HEK293 (cell line): ENCODE measurements around the gene RBM20.

Experiments used
- FEZF1 ChIP-seq: fragments of 450-650 bp; formaldehyde crosslinking; IDR thresholded peaks from 2 replicates; pipeline ENCODE4 v1.5.1; 2016; ENCODE audit warnings: missing biosample characterization, missing genetic modification characterization
- GLI2 ChIP-seq: fragments of 450-650 bp; formaldehyde crosslinking; IDR thresholded peaks from 2 replicates; pipeline ENCODE4; 2017; ENCODE audit warnings: missing biosample characterization, missing genetic modification characterization, low read depth, borderline replicate concordance
- MEIS1 ChIP-seq: sonication (generic); formaldehyde crosslinking; IDR thresholded peaks from 2 replicates; pipeline ENCODE4 v1.8.1; 2022; ENCODE audit warnings: missing genetic modification reagents, mild to moderate bottlenecking, borderline replicate concordance
- ZNF114 ChIP-seq: fragments of 450-650 bp; formaldehyde crosslinking; IDR thresholded peaks from 2 replicates; pipeline ENCODE4 v1.5.0; 2017; ENCODE audit warnings: missing biosample characterization, missing genetic modification characterization
- ZNF175 ChIP-seq: fragments of 450-650 bp; formaldehyde crosslinking; IDR thresholded peaks from 2 replicates; pipeline ENCODE4 v1.5.1; 2016; ENCODE audit warnings: missing biosample characterization, missing genetic modification characterization
- ZNF214 ChIP-seq: fragments of 450-650 bp; formaldehyde crosslinking; IDR thresholded peaks from 2 replicates; pipeline ENCODE4 v1.5.1; 2017; ENCODE audit warnings: missing biosample characterization, mild to moderate bottlenecking, missing genetic modification characterization, borderline replicate concordance
- ZNF394 ChIP-seq: fragments of 450-650 bp; formaldehyde crosslinking; IDR thresholded peaks from 2 replicates; pipeline ENCODE4 v1.5.1; 2016; ENCODE audit warnings: missing biosample characterization, missing genetic modification characterization, mild to moderate bottlenecking, moderate library complexity, borderline replicate concordance
- ZNF571 ChIP-seq: fragments of 450-650 bp; formaldehyde crosslinking; IDR thresholded peaks from 2 replicates; pipeline ENCODE4 v1.5.0; 2017; ENCODE audit warnings: missing biosample characterization, missing genetic modification characterization
- ZNF621 ChIP-seq: fragments of 450-650 bp; formaldehyde crosslinking; IDR thresholded peaks from 2 replicates; pipeline ENCODE4 v1.5.1; 2017; ENCODE audit warnings: missing biosample characterization, missing genetic modification characterization
- ZNF629 ChIP-seq: fragments of 450-650 bp; formaldehyde crosslinking; IDR thresholded peaks from 2 replicates; pipeline ENCODE4 v1.5.1; 2017; ENCODE audit warnings: missing biosample characterization, missing genetic modification characterization
- TF ChIP-seq, protein P1 (sequence below): fragments of 450-650 bp; formaldehyde crosslinking; IDR thresholded peaks from 2 replicates; pipeline ENCODE4 v1.5.1; 2016; ENCODE audit warnings: missing biosample characterization, missing genetic modification characterization
- TF ChIP-seq, protein P2 (sequence below): fragments of 450-650 bp; formaldehyde crosslinking; IDR thresholded peaks from 2 replicates; pipeline ENCODE4 v1.5.1; 2016; ENCODE audit warnings: missing biosample characterization, missing genetic modification characterization

DNA sequence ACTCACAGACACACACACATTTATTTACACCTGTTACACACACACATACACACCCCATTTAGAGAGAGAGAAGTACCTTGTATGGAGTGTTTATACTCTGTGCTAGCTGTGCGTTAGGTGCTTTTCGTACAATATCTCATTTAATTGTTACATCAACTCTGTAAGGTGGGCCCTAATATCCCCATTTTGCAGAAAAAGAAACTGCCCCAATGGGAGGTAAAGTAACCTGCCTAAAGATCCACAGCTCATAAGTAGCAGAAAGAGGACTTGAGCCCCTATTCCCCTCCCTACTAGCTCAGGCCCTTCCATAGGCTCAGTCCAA is 23.8 kb upstream of the RBM20 start:
- no peak for TF ChIP-seq ZNF214 (tag by site-specific recombination)
- no peak for TF ChIP-seq ZNF394 (tag by site-specific recombination)
- TF ChIP-seq ZNF571 (tag by site-specific recombination) = no peak
- no peak for TF ChIP-seq GLI2 (tag by site-specific recombination)
- TF ChIP-seq, protein P1, sequence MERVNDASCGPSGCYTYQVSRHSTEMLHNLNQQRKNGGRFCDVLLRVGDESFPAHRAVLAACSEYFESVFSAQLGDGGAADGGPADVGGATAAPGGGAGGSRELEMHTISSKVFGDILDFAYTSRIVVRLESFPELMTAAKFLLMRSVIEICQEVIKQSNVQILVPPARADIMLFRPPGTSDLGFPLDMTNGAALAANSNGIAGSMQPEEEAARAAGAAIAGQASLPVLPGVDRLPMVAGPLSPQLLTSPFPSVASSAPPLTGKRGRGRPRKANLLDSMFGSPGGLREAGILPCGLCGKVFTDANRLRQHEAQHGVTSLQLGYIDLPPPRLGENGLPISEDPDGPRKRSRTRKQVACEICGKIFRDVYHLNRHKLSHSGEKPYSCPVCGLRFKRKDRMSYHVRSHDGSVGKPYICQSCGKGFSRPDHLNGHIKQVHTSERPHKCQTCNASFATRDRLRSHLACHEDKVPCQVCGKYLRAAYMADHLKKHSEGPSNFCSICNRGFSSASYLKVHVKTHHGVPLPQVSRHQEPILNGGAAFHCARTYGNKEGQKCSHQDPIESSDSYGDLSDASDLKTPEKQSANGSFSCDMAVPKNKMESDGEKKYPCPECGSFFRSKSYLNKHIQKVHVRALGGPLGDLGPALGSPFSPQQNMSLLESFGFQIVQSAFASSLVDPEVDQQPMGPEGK (tag by site-specific recombination) = no peak
- TF ChIP-seq ZNF114 (tag by site-specific recombination) = no peak
- TF ChIP-seq, protein P2, sequence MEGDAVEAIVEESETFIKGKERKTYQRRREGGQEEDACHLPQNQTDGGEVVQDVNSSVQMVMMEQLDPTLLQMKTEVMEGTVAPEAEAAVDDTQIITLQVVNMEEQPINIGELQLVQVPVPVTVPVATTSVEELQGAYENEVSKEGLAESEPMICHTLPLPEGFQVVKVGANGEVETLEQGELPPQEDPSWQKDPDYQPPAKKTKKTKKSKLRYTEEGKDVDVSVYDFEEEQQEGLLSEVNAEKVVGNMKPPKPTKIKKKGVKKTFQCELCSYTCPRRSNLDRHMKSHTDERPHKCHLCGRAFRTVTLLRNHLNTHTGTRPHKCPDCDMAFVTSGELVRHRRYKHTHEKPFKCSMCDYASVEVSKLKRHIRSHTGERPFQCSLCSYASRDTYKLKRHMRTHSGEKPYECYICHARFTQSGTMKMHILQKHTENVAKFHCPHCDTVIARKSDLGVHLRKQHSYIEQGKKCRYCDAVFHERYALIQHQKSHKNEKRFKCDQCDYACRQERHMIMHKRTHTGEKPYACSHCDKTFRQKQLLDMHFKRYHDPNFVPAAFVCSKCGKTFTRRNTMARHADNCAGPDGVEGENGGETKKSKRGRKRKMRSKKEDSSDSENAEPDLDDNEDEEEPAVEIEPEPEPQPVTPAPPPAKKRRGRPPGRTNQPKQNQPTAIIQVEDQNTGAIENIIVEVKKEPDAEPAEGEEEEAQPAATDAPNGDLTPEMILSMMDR (tag by site-specific recombination) = no peak
- no peak for TF ChIP-seq FEZF1 (tag by site-specific recombination)
- TF ChIP-seq ZNF629 (tag by site-specific recombination) = no peak
- TF ChIP-seq ZNF621 (tag by site-specific recombination) = no peak
- no peak for TF ChIP-seq MEIS1 (CRISPR knock-in tag)
- TF ChIP-seq ZNF175 (tag by site-specific recombination) = no peak
